Measurements from ENCODE around the gene TIGD2. TPM values are rescaled to one million over a fixed set of nuclear protein-coding genes. Genes with fewer than 3 reads are reported as not detected.
A peak's percentile ranks its signal among the peaks of the same experiment; 100 is the strongest.

Gene TIGD2
- total RNA-seq, 1 donor from 2014 or later, result 7.6 TPM

DNA sequence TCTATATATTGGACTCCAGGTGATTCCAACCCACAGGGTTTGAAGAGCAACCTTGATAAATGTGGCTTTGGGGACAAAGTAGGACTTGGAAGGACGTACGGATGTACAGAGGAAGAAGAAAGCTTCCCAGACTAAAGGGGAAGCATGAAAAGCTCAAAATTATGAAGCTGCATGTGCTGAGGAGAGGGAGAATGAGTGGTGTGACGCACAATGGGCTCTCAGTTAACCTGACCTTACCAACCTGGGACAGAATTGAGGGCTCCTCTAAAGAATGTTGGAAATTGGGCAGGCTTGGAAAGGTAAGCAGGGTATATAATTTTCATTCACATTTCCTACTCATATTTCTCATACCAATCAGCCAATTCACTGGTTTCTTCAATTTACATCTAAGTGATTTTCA is 10.5 kb upstream of the TIGD2 start:
- no peaks in the 10 kb centered on the region for H3K36me3 ChIP-seq (ENCODE audit: control insufficient read depth, insufficient read depth, low read length)
- H3K27me3 ChIP-seq (ENCODE audit: control insufficient read depth, insufficient read depth, low read length), result no peaks in the 10 kb centered on the region
- TF ChIP-seq, protein P1, sequence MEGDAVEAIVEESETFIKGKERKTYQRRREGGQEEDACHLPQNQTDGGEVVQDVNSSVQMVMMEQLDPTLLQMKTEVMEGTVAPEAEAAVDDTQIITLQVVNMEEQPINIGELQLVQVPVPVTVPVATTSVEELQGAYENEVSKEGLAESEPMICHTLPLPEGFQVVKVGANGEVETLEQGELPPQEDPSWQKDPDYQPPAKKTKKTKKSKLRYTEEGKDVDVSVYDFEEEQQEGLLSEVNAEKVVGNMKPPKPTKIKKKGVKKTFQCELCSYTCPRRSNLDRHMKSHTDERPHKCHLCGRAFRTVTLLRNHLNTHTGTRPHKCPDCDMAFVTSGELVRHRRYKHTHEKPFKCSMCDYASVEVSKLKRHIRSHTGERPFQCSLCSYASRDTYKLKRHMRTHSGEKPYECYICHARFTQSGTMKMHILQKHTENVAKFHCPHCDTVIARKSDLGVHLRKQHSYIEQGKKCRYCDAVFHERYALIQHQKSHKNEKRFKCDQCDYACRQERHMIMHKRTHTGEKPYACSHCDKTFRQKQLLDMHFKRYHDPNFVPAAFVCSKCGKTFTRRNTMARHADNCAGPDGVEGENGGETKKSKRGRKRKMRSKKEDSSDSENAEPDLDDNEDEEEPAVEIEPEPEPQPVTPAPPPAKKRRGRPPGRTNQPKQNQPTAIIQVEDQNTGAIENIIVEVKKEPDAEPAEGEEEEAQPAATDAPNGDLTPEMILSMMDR (IDR thresholded peaks at IDR 0.05; ENCODE audit: insufficient read depth, low read length, poor library complexity, severe bottlenecking), result no peak
- DNase-seq (ENCODE audit: low read depth), result no peak
- no peak overlapping the region for H3K4me3 ChIP-seq (ENCODE audit: low read depth, low read length)

- no peak for DNase-seq (ENCODE audit: low read depth)
- H3K4me3 ChIP-seq (ENCODE audit: low read depth, low read length), result no peak overlapping the region
- H3K36me3 ChIP-seq (ENCODE audit: control insufficient read depth, insufficient read depth, low read length), result no peaks in the 10 kb centered on the region
- no peaks in the 10 kb centered on the region for H3K27me3 ChIP-seq (ENCODE audit: control insufficient read depth, insufficient read depth, low read length)
- TF ChIP-seq, protein P1 (IDR thresholded peaks at IDR 0.05; ENCODE audit: insufficient read depth, low read length, poor library complexity, severe bottlenecking), result no peak
Measured at GRCh38 chr4:89101256-89102161, 9.8 kb upstream of the TIGD2 start.

- DNase-seq (ENCODE audit: low read depth), result no peak
- H3K36me3 ChIP-seq (ENCODE audit: control insufficient read depth, insufficient read depth, low read length), result no peaks in the 10 kb centered on the region
- H3K4me3 ChIP-seq (ENCODE audit: low read depth, low read length), result no peak overlapping the region
- peaks cover 7% of the 10 kb centered on the region for H3K27me3 ChIP-seq (ENCODE audit: control insufficient read depth, insufficient read depth, low read length)
- TF ChIP-seq, protein P1 (IDR thresholded peaks at IDR 0.05; ENCODE audit: insufficient read depth, low read length, poor library complexity, severe bottlenecking), result no peak
Measured at GRCh38 chr4:89105726-89106125, 5.6 kb upstream of the TIGD2 start.

GRCh38 chr4:89108091-89108490 is 3.2 kb upstream of the TIGD2 start:
- Histone ChIP-seq H3K36me3 (ENCODE audit: control insufficient read depth, insufficient read depth, low read length) (no peaks in the 10 kb centered on the region), H3K27me3 (ENCODE audit: control insufficient read depth, insufficient read depth, low read length) (peaks cover 10% of the 10 kb centered on the region), H3K4me3 (ENCODE audit: low read depth, low read length) (no peak overlapping the region)
- no peak for DNase-seq (ENCODE audit: low read depth)
- TF ChIP-seq, protein P1 (IDR thresholded peaks at IDR 0.05; ENCODE audit: insufficient read depth, low read length, poor library complexity, severe bottlenecking), result no peak

DNA sequence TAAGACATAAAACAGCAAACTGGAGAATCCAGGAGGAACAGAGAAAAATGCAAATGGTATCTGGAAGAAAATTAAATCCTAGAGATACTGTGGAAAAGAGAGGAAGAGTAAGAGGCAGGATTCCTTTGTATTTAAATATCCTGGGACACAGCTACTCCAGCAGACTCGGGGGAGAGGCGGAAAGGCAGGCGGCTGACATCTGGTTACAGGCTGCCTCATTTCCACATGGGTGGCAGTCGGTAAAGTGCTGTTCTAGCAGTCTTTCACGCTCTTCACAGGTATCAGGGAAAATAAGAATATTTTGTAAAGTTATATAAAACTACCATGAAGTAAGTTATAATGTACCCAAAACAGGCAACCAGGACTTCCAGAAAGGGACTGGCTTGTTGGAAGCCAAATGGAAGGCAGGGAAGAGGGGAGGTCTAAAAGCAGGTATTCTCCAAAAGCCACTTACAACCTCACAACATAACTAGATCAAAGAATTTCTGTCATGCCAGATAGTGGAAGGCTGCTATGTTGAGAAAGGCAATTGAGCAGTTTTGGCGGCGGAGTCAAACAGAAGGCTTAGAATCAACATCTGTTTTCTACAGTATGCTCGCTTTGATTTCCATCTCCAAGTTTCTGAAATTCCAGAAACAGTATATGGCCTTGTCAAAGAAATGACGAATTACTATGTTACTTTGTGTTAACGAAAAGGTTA is 1.3 kb upstream of the TIGD2 start:
- TF ChIP-seq, protein P1 (IDR thresholded peaks at IDR 0.05; ENCODE audit: insufficient read depth, low read length, poor library complexity, severe bottlenecking), result no peak
- H3K36me3 ChIP-seq (ENCODE audit: control insufficient read depth, insufficient read depth, low read length), result no peaks in the 10 kb centered on the region
- no peak for DNase-seq (ENCODE audit: low read depth)
- H3K27me3 ChIP-seq (ENCODE audit: control insufficient read depth, insufficient read depth, low read length), result peaks cover 10% of the 10 kb centered on the region
- peak overlapping the region; percentile 61 for H3K4me3 ChIP-seq (ENCODE audit: low read depth, low read length)
